GM21723 (cell line): ENCODE results near the gene ASB11.

Experiments
- ATAC-seq: cut with Tn5 transposase; IDR thresholded peaks from one replicate; pipeline ENCODE4 v1.9.1; 2021; ENCODE audit warnings: mild to moderate bottlenecking, moderate library complexity; ENCODE audit not compliant: unreplicated experiment

The ASB11 gene

DNA sequence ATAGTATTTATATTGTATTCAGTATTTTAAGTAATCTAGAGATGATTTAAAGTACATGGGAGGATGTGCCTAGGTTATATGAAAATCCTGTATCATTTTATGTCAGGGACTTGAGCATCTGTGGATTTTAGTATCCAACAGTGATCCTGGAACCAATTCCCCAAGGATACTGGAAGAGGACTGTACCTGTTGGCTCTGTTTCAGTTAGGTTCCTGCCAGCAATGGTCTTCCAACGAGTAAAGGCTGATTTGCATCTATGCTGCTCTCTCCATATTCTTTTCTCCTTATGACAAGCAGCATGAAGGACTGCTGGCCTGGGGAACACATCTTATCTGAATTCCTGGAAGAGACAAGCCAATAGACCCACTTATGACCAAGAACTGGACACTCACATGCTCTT lies 80.4 kb downstream of the ASB11 start:
- no peak for ATAC-seq

DNA sequence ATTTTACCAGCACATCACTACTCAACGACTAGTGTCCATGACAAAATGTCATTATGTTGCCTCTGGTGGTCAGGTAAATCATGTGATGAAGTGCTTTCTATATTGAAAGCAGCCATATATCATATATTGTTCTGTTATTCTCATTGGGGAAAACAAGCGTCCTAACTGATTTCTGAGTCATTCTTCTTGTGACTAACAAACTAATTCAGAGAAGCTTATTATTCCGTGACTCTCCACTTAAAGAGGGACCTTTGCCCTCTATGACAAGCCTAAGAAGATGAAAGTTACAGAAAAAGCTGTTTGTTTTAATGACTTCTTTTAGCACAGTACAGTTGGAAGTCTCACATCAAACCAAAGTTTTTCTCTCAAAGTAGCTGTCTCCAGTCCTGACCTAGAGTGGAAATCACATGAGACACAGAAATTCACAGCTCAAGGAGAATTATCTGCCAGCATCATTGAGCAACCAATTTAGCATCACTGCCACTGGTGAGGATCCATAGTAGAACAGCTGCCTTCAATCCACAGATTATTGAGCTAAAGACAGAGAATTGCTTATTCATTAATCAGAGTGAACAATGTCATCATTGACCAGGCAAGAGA lies 81.9 kb downstream of the ASB11 start:
- no peak for ATAC-seq
